Nephron (organoid): Measurements from ENCODE around the gene WNK4.

Source experiments
- H3K27ac Mint-ChIP-seq, 3 experiments: 2 replicates each; pipeline ENCODE4 v1.8.0; 2020; ENCODE audit warnings: mixed read lengths in 3 of 3, mild to moderate bottlenecking in 2 of 3, moderate library complexity in 1 of 3
- H3K27me3 Mint-ChIP-seq: 2 replicates; pipeline ENCODE4 v1.8.0; 2021; ENCODE audit warnings: low read depth, mild to moderate bottlenecking, moderate library complexity, mixed read lengths
- H3K36me3 Mint-ChIP-seq: 2 replicates; pipeline ENCODE4 v1.8.0; 2020; ENCODE audit warnings: low read depth, mixed read lengths
- H3K4me1 Mint-ChIP-seq: 2 replicates; pipeline ENCODE4 v1.8.0; 2020; ENCODE audit warnings: mixed read lengths
- H3K4me3 Mint-ChIP-seq, 3 experiments: 2 replicates each; pipeline ENCODE4 v1.8.0; 2020; ENCODE audit warnings: mild to moderate bottlenecking in 3 of 3, mixed read lengths in 3 of 3, moderate library complexity in 2 of 3
- H3K9me3 Mint-ChIP-seq: 2 replicates; pipeline ENCODE4 v1.8.0; 2020; ENCODE audit warnings: mixed read lengths
- TF ChIP-seq, protein P1 (sequence below), 3 experiments: fragments of 200-600 bp; sonication (generic); IDR thresholded peaks; one replicate each; pipeline ENCODE4 v1.5.0; 2021; ENCODE audit warnings: antibody characterized with exemption in 3 of 3; ENCODE audit not compliant: unreplicated experiment in 3 of 3

The WNK4 gene

GRCh38 chr17:42782166-42783061 lies 2.0 kb downstream of the WNK4 start:
- peaks cover 44% of the 10 kb centered on the region for H3K27me3 Mint-ChIP-seq
- TF ChIP-seq, protein P1, sequence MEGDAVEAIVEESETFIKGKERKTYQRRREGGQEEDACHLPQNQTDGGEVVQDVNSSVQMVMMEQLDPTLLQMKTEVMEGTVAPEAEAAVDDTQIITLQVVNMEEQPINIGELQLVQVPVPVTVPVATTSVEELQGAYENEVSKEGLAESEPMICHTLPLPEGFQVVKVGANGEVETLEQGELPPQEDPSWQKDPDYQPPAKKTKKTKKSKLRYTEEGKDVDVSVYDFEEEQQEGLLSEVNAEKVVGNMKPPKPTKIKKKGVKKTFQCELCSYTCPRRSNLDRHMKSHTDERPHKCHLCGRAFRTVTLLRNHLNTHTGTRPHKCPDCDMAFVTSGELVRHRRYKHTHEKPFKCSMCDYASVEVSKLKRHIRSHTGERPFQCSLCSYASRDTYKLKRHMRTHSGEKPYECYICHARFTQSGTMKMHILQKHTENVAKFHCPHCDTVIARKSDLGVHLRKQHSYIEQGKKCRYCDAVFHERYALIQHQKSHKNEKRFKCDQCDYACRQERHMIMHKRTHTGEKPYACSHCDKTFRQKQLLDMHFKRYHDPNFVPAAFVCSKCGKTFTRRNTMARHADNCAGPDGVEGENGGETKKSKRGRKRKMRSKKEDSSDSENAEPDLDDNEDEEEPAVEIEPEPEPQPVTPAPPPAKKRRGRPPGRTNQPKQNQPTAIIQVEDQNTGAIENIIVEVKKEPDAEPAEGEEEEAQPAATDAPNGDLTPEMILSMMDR (IDR thresholded peaks at IDR 0.05; ENCODE audit: unreplicated experiment in 3 of 3) = no peak
- no peak overlapping the region for H3K27ac Mint-ChIP-seq
- H3K4me3 Mint-ChIP-seq = peak overlapping the region; percentile 14 to 71 (median 28)
- peaks cover 18% of the 10 kb centered on the region for H3K36me3 Mint-ChIP-seq
- peaks cover 15% of the 10 kb centered on the region for H3K4me1 Mint-ChIP-seq
- H3K9me3 Mint-ChIP-seq = no peaks in the 10 kb centered on the region

GRCh38 chr17:42783062-42783790 lies 2.8 kb downstream of the WNK4 start:
- Mint-ChIP-seq H3K9me3 (no peaks in the 10 kb centered on the region), H3K4me3 (peak overlapping the region; percentile 14 to 71 (median 28)), H3K4me1 (peaks cover 15% of the 10 kb centered on the region), H3K27me3 (peaks cover 46% of the 10 kb centered on the region), H3K36me3 (peaks cover 11% of the 10 kb centered on the region), H3K27ac (no peak overlapping the region)
- TF ChIP-seq, protein P1 (IDR thresholded peaks at IDR 0.05; ENCODE audit: unreplicated experiment in 3 of 3) = no peak

- no peaks in the 10 kb centered on the region for H3K9me3 Mint-ChIP-seq
Measured at GRCh38 chr17:42783791-42784138, 3.4 kb downstream of the WNK4 start.

GRCh38 chr17:42784409-42784808 lies 4.0 kb downstream of the WNK4 start:
- Mint-ChIP-seq H3K4me1 (peaks cover 11% of the 10 kb centered on the region), H3K36me3 (peaks cover 4% of the 10 kb centered on the region), H3K9me3 (no peaks in the 10 kb centered on the region), H3K27ac (no peak overlapping the region), H3K27me3 (peaks cover 44% of the 10 kb centered on the region), H3K4me3 (no peak overlapping the region)
- TF ChIP-seq, protein P1 (IDR thresholded peaks at IDR 0.05; ENCODE audit: unreplicated experiment in 3 of 3) = no peak

More at GRCh38 chr17:42783791-42784138, 3.4 kb downstream of the WNK4 start:
- peaks cover 46% of the 10 kb centered on the region for H3K27me3 Mint-ChIP-seq
- peaks cover 7% of the 10 kb centered on the region for H3K36me3 Mint-ChIP-seq
- no peak overlapping the region for H3K27ac Mint-ChIP-seq
- TF ChIP-seq, protein P1 (IDR thresholded peaks at IDR 0.05; ENCODE audit: unreplicated experiment in 3 of 3) = no peak
- peak overlapping the region in 2 of 3 experiments; percentile 14 to 71 for H3K4me3 Mint-ChIP-seq
- peaks cover 15% of the 10 kb centered on the region for H3K4me1 Mint-ChIP-seq

GRCh38 chr17:42784811-42785592 lies 4.6 kb downstream of the WNK4 start:
- H3K27me3 Mint-ChIP-seq = peaks cover 38% of the 10 kb centered on the region
- TF ChIP-seq, protein P1 (IDR thresholded peaks at IDR 0.05; ENCODE audit: unreplicated experiment in 3 of 3) = no peak
- H3K4me1 Mint-ChIP-seq = peaks cover 6% of the 10 kb centered on the region
- H3K4me3 Mint-ChIP-seq = no peak overlapping the region
- no peaks in the 10 kb centered on the region for H3K9me3 Mint-ChIP-seq
- no peak overlapping the region for H3K27ac Mint-ChIP-seq
- peaks cover 3% of the 10 kb centered on the region for H3K36me3 Mint-ChIP-seq
